ENCODE data around the gene ASTN2. TPM values are rescaled to one million over a fixed set of nuclear protein-coding genes. Genes with fewer than 3 reads are reported as not detected.

Gene ASTN2
- total RNA-seq, 4 donors from 2014 or later, result 0.94 to 5.6 (median 3.7) TPM

DNA sequence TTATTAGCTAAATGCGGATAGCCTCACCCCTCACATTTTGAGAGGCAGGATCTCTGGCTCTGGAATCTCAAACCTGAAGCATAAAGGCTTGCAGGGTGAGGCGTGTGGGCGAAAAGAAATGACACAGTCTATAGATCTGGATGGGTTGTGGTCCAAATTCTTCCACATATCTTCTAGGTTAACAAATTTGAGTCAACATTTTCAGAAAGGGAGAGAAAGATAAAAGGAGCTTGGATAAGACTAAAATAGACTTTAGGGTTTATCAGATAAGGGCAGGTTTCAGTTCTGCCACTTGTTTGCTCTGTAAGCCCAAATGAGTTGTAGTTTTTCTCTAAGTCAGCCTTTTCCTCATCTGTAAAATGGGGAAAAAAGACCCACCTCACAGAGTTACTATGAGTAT is 506.9 kb downstream of the ASTN2 start:
- no peak overlapping the region for H3K27ac ChIP-seq
- DNase-seq, result no peak
- H3K4me3 ChIP-seq (replicated peaks in 1 of 3), result no peak overlapping the region
- H3K9me3 ChIP-seq, result no peaks in the 10 kb centered on the region
- no peaks in the 10 kb centered on the region for H3K4me1 ChIP-seq
- WGBS, 2 donors, result 82 to 91% methylated on average over 3 of the region's 3 CpGs
- intact Hi-C loops (cut with DNase I), result no loop called here
- TF ChIP-seq CTCF (IDR thresholded peaks at IDR 0.05), result no peak
- TF ChIP-seq POLR2A (IDR thresholded peaks at IDR 0.05), result no peak
- no peaks in the 10 kb centered on the region for H3K36me3 ChIP-seq
- H3K27me3 ChIP-seq, result no peaks in the 10 kb centered on the region

GRCh38 chr9:116905171-116905588 is 509.7 kb downstream of the ASTN2 start:
- no peak overlapping the region for H3K27ac ChIP-seq
- DNase-seq, result no peak
- H3K36me3 ChIP-seq, result no peaks in the 10 kb centered on the region
- TF ChIP-seq CTCF (IDR thresholded peaks at IDR 0.05) (no peak), POLR2A (IDR thresholded peaks at IDR 0.05) (no peak)
- intact Hi-C loops (cut with DNase I), result no loop called here
- no peaks in the 10 kb centered on the region for H3K4me1 ChIP-seq
- 76 to 77% methylated on average over 10 of the region's 10 CpGs for WGBS, 2 donors
- no peak overlapping the region for H3K4me3 ChIP-seq (replicated peaks in 1 of 3)
- no peaks in the 10 kb centered on the region for H3K9me3 ChIP-seq
- H3K27me3 ChIP-seq, result no peaks in the 10 kb centered on the region

DNA sequence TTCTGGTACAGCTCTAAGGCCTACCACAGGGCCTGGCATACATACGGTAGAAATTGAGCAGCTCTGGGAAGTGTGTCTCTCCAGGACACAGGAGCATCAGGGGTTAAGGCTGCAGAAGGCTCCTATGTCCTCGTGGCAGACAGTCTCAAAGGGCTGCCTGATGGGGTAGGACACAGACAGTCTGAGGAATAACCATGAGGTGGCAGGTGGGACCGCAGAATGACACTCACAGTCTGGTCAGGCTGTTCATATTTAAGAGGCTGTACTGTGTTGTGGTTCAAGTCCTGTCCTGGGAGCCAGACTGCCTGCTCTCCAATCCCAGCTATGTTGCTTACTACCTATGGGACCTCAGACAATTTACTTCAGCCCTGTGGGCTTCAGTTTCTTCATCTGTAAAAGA is 510.7 kb downstream of the ASTN2 start:
- no peak overlapping the region for H3K4me3 ChIP-seq (replicated peaks in 1 of 3)
- WGBS, 2 donors, result 59 to 69% methylated on average over 2 to 3 of the region's 3 CpGs
- H3K36me3 ChIP-seq, result no peaks in the 10 kb centered on the region
- H3K4me1 ChIP-seq, result no peaks in the 10 kb centered on the region
- intact Hi-C loops (cut with DNase I), result no loop called here
- no peak for DNase-seq
- no peak for TF ChIP-seq CTCF (IDR thresholded peaks at IDR 0.05)
- TF ChIP-seq POLR2A (IDR thresholded peaks at IDR 0.05), result no peak
- no peak overlapping the region for H3K27ac ChIP-seq
- H3K9me3 ChIP-seq, result no peaks in the 10 kb centered on the region
- H3K27me3 ChIP-seq, result no peaks in the 10 kb centered on the region

GRCh38 chr9:116901260-116901659 is 513.6 kb downstream of the ASTN2 start:
- TF ChIP-seq POLR2A (IDR thresholded peaks at IDR 0.05), result no peak
- no peak for TF ChIP-seq CTCF (IDR thresholded peaks at IDR 0.05)
- intact Hi-C loops (cut with DNase I), result no loop called here
- H3K9me3 ChIP-seq, result no peaks in the 10 kb centered on the region
- H3K4me3 ChIP-seq (replicated peaks in 1 of 3), result no peak overlapping the region
- H3K27ac ChIP-seq, result no peak overlapping the region
- no peaks in the 10 kb centered on the region for H3K36me3 ChIP-seq
- WGBS, 2 donors, result 29 to 46% methylated on average over 1 of the region's 1 CpG
- H3K4me1 ChIP-seq, result no peaks in the 10 kb centered on the region
- DNase-seq, result no peak
- H3K27me3 ChIP-seq, result no peaks in the 10 kb centered on the region

DNA sequence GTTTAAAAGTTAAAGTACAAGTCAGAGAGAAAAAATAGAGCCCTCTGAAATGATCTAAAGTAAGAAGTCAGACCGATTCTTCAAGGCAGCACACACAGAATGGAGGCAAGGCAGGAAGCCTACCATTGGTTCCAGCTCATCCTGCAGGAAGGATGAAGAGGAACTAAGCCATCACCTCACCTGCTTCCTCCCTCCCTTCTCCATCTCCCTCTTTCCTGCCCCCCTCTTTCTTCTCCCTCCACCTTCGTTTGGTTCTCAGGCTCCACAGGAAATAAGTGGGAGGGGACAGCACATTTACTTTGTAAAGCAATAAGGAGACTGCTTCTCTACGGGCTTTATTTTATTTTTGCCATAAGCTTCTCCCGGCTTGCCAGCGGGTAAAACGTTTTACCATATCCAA is 514.3 kb downstream of the ASTN2 start:
- Histone ChIP-seq H3K27ac (no peak overlapping the region), H3K27me3 (no peaks in the 10 kb centered on the region), H3K36me3 (no peaks in the 10 kb centered on the region), H3K4me3 (replicated peaks in 1 of 3) (no peak overlapping the region), H3K4me1 (no peaks in the 10 kb centered on the region), H3K9me3 (no peaks in the 10 kb centered on the region)
- no peak for TF ChIP-seq CTCF (IDR thresholded peaks at IDR 0.05)
- no peak for TF ChIP-seq POLR2A (IDR thresholded peaks at IDR 0.05)
- no peak for DNase-seq
- intact Hi-C loops (cut with DNase I), result no loop called here
- 64 to 70% methylated on average over 6 of the region's 6 CpGs for WGBS, 2 donors

Measured in thyroid gland (tissue), 4 donors.